ENCODE results near the gene TRPM2. TPM values are rescaled to one million over a fixed set of nuclear protein-coding genes. Genes with fewer than 3 reads are reported as not detected.

Gene TRPM2
- total RNA-seq, 4 donors from 2014 or later: 0.29 to 3.1 (median 1.8) TPM

DNA sequence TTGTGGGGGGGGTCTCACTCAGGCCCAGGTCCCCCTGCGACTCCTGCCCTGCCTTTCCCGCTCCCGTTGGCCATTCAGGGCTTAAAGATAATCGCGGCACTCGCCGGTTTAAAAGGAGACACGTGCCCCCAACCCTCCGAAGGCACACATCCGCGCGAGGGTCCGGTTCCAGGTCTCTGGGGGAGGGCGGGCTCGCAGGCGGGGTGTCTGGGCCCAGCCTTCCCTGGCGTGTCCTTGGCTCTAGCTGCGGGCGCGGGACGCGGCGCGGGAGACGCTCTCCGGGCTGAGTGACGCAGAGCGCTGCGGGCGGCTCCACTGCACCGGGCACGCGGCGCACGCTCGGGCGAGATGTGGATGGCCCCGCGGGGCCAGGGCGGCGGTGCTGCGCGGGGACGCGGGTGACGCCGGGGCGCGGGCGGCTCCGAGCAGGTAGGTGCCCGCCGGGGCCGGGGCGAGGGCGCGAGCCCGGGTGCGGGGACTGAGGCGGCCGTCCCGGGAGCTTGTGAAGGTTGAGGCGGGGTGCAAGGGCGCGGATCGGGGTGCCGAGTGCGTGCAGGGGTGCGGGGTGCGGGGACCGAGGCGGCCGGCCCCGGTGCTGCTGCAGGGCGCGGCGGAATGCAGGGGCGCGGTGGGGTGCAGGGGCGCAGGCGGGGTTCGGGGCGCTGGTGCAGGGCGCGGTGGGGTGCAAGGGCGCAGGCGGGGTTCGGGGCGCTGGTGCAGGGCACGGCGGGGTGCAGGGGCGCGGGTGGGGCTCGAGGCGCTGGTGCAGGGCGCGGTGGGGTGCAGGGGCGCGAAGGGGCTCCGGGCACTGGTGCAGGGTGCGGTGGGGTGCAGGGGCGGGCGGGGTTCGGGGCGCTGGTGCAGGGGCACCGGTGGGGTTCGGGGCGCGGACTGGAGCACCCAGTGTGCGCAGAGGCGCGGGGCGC lies 3.3 kb upstream of the TRPM2 start:
- intact Hi-C loops (cut with DNase I; ENCODE audit: low total_unique reads): loop anchor here (10.0 kb wide), 1 partner anchor 455 kb away; the partner anchor contains the start of gene UBE2G2
- no peak for TF ChIP-seq POLR2A (IDR thresholded peaks at IDR 0.05)
- TF ChIP-seq, protein P1, sequence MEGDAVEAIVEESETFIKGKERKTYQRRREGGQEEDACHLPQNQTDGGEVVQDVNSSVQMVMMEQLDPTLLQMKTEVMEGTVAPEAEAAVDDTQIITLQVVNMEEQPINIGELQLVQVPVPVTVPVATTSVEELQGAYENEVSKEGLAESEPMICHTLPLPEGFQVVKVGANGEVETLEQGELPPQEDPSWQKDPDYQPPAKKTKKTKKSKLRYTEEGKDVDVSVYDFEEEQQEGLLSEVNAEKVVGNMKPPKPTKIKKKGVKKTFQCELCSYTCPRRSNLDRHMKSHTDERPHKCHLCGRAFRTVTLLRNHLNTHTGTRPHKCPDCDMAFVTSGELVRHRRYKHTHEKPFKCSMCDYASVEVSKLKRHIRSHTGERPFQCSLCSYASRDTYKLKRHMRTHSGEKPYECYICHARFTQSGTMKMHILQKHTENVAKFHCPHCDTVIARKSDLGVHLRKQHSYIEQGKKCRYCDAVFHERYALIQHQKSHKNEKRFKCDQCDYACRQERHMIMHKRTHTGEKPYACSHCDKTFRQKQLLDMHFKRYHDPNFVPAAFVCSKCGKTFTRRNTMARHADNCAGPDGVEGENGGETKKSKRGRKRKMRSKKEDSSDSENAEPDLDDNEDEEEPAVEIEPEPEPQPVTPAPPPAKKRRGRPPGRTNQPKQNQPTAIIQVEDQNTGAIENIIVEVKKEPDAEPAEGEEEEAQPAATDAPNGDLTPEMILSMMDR (IDR thresholded peaks at IDR 0.05): no peak
- Histone ChIP-seq H3K4me3 (no peak overlapping the region), H3K36me3 (no peaks in the 10 kb centered on the region), H3K27me3 (peaks cover 3 to 5% of the 10 kb centered on the region in 2 donors), H3K4me1 (no peaks in the 10 kb centered on the region), H3K9me3 (no peaks in the 10 kb centered on the region), H3K27ac (no peak overlapping the region)
- DNase-seq: no peak

DNA sequence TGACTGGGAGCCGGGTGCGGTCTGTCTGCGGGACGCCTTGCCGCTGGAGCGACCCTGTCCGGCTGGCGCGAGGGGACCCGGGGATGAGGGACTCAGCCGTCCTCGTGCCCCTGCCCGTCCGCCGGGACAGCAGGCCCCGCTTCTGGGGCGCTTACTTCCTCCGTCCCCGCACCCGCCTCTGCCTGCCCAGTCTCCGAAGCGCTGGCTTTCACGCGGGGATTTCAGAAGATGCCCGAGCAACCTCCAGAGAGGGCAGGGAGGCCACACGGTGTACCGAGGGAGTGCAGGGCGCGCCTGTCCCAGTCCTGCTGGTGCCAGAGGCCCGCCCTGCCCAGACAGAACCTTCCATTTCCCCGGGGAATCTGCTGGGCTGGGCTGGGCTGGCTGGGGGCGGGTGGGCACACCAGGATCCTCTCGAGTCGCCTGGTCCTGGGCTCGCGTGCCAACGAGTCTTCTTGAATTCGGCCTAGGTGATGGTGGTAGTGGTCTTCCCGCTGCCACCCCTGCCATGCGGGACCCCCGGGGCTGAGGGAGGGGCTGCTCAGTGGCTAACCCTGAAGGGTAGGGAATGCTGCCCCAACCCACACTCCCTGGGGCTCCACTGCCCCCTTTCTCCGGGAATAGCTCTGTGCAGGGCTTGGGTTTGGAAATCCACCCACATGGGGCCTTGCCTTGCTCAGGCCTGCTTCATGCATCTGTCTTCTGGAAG lies 2.5 kb upstream of the TRPM2 start:
- H3K4me1 ChIP-seq: no peaks in the 10 kb centered on the region

DNA sequence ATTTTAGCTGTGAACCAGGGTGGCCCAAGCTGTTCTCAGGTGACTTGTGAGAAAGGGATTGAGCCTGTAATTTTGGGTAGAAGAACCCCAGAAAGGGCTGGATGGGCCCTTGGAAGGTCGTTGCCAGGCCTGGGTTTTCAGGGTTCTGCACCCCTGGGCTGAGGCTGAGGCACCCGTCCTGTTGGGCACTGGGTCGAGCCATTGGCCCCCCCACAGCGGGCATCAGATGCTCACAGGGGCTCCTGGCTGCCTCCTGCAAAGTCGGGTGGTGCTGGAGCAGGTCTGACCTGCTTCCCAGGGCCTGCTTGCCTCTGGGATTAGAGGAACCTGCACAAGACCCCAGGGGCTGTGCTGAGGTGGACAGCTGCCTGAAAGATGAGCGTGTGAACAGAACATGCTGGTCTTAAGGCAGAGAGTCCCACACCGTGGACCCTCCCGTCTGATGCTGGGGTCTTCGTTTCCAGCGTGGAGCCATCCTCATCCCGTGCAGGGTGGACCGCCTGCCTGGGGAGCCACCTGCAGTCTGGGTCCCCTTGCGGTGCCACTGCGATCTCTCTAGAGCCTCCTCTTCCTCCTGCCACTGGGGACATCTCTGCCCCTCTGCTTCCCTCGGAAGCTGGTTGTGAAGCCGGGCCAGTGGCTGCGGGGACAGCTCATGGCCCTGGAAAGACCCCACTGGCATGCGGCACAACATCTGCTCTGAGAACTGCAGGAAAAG lies 1.7 kb upstream of the TRPM2 start:
- Histone ChIP-seq H3K4me3 (no peak overlapping the region), H3K4me1 (no peaks in the 10 kb centered on the region), H3K27ac (no peak overlapping the region), H3K36me3 (no peaks in the 10 kb centered on the region), H3K27me3 (peaks cover 3 to 5% of the 10 kb centered on the region in 2 donors), H3K9me3 (no peaks in the 10 kb centered on the region)
- no peak for DNase-seq
- no peak for TF ChIP-seq POLR2A (IDR thresholded peaks at IDR 0.05)
- TF ChIP-seq, protein P1 (IDR thresholded peaks at IDR 0.05): no peak
- intact Hi-C loops (cut with DNase I; ENCODE audit: low total_unique reads): no loop called here

More for the DNA sequence above, 2.5 kb upstream of the TRPM2 start:
- no peak for DNase-seq
- Histone ChIP-seq H3K9me3 (no peaks in the 10 kb centered on the region), H3K27me3 (peaks cover 3 to 5% of the 10 kb centered on the region in 2 donors), H3K4me3 (no peak overlapping the region), H3K36me3 (no peaks in the 10 kb centered on the region), H3K27ac (no peak overlapping the region)
- TF ChIP-seq, protein P1 (IDR thresholded peaks at IDR 0.05): no peak
- TF ChIP-seq POLR2A (IDR thresholded peaks at IDR 0.05): no peak
- intact Hi-C loops (cut with DNase I; ENCODE audit: low total_unique reads): no loop called here

DNA sequence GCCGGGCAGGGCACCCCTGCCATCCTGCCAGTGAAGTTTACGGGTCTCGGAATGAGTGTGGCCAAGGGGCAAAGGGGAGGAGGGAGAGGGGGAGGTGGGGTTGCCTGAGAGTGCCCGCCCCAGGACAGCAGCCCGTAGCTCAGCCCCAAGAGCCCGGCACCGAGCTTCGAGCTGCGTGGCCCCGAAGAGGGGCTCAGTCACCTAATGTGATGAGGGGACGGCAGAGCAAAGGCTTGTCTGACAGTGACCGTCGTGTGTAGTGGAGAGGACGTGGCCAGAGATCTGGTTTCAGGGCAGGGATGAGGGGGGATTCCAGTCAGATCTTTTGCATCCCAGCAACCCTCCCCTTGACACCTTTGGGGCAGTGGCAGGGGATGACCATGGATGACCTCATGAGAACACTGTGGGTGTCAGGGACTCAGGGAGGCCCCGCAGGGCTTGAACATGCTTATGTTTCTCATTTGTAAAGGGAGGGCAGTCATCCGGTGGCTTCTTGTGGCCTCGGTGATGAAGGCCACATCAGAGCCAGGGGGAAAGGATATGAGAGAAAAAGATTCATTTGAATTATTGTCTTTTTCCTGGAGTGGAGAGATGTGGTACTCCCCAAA lies 1.1 kb upstream of the TRPM2 start:
- Histone ChIP-seq H3K36me3 (no peaks in the 10 kb centered on the region), H3K27me3 (peaks cover 3 to 5% of the 10 kb centered on the region in 2 donors), H3K27ac (no peak overlapping the region), H3K4me3 (no peak overlapping the region), H3K4me1 (no peaks in the 10 kb centered on the region), H3K9me3 (no peaks in the 10 kb centered on the region)
- intact Hi-C loops (cut with DNase I; ENCODE audit: low total_unique reads): no loop called here
- no peak for DNase-seq
- no peak for TF ChIP-seq POLR2A (IDR thresholded peaks at IDR 0.05)
- TF ChIP-seq, protein P1 (IDR thresholded peaks at IDR 0.05): no peak
